T-cell (primary cell): Measurements from ENCODE around the gene NPR2. TPM values are rescaled to one million over a fixed set of nuclear protein-coding genes. Genes with fewer than 3 reads are reported as not detected.

Experiments used
- ATAC-seq, 4 experiments: fragments of 200-7000 bp in 3 of 4; fragments of 150-1000 bp in 1 of 4; cut with Tn5 transposase; replicated peaks in 1 of 4; 1 replicate in 3 of 4; 2 replicates in 1 of 4; pipeline ENCODE4 v1.10.0; 2021; ENCODE audit warnings: moderate library complexity in 3 of 4, mild to moderate bottlenecking in 2 of 4, moderate number of reproducible peaks in 1 of 4
- CTCF ChIA-PET, 2 donors: fragments of 300-600 bp; sonication (Branson Sonifier 250); formaldehyde crosslinking; loops; one replicate each; lab custom pipeline; 2022; ENCODE audit warnings: antibody characterized with exemption in 2 of 2; lab: Charles Lee
- POLR2A ChIA-PET, 2 donors: fragments of 300-600 bp; sonication (Branson Sonifier 250); formaldehyde crosslinking; loops; one replicate each; lab custom pipeline; 2022; ENCODE audit warnings: antibody characterized with exemption in 2 of 2; lab: Charles Lee
- DNase-seq, 35 experiments: peaks; one replicate each; pipeline versions ENCODE4 v3.0.0 to v3.0.0-alpha.2; 2013 to 2023
- H3K27ac ChIP-seq: one replicate; pipeline ENCODE4 v1.5.1; 2013; ENCODE audit warnings: low read length
- H3K27me3 ChIP-seq, 2 experiments: replicated peaks in 1 of 2; 1 replicate in 1 of 2; 2 replicates in 1 of 2; pipeline versions ENCODE4 v1.6.1 to v1.7.0; 2013; ENCODE audit warnings: low read length in 1 of 2, mixed read lengths in 1 of 2; ENCODE audit not compliant: control insufficient read depth in 2 of 2, insufficient read depth in 2 of 2; ENCODE audit errors: extremely low read depth in 1 of 2
- H3K36me3 ChIP-seq, 2 donors: 1 replicate in 1 of 2; 2 replicates in 1 of 2; pipeline versions ENCODE4 v1.6.1 to v1.7.0; 2013; ENCODE audit warnings: low read length in 1 of 2; ENCODE audit not compliant: control insufficient read depth in 2 of 2, insufficient read depth in 1 of 2; ENCODE audit errors: extremely low read depth in 1 of 2
- H3K4me1 ChIP-seq, 2 experiments: 1 replicate in 1 of 2; 2 replicates in 1 of 2; pipeline versions ENCODE4 v1.6.1 to v1.7.0; 2013; ENCODE audit warnings: low read length in 2 of 2, mixed read lengths in 1 of 2; ENCODE audit not compliant: insufficient read depth in 2 of 2, control insufficient read depth in 1 of 2; ENCODE audit errors: extremely low read depth in 1 of 2
- H3K4me3 ChIP-seq, 2 donors: 1 replicate in 1 of 2; 2 replicates in 1 of 2; pipeline versions ENCODE4 v1.5.1 to v1.7.0; 2013; ENCODE audit warnings: mild to moderate bottlenecking in 2 of 2, low read length in 1 of 2, moderate library complexity in 1 of 2; ENCODE audit not compliant: control insufficient read depth in 1 of 2; ENCODE audit errors: extremely low read depth in 1 of 2
- H3K9me3 ChIP-seq: 2 replicates; pipeline ENCODE4 v1.7.0; 2013
- H3K27ac Mint-ChIP-seq, 2 donors: one replicate each; pipeline ENCODE4 v1.8.0; 2020 to 2021; ENCODE audit warnings: mild to moderate bottlenecking in 2 of 2, mixed read lengths in 2 of 2
- H3K27me3 Mint-ChIP-seq, 2 donors: one replicate each; pipeline ENCODE4 v1.8.0; 2021 to 2022; ENCODE audit warnings: mixed read lengths in 2 of 2
- H3K36me3 Mint-ChIP-seq: one replicate; pipeline ENCODE4 v1.8.0; 2021; ENCODE audit warnings: mixed read lengths
- H3K4me1 Mint-ChIP-seq, 3 donors: one replicate each; pipeline ENCODE4 v1.8.0; 2020 to 2022; ENCODE audit warnings: mixed read lengths in 3 of 3, mild to moderate bottlenecking in 1 of 3
- H3K4me3 Mint-ChIP-seq, 3 donors: one replicate each; pipeline ENCODE4 v1.8.0; 2020 to 2022; ENCODE audit warnings: mild to moderate bottlenecking in 3 of 3, mixed read lengths in 3 of 3, moderate library complexity in 3 of 3
- H3K9me3 Mint-ChIP-seq, 3 donors: one replicate each; pipeline ENCODE4 v1.8.0; 2020 to 2022; ENCODE audit warnings: mixed read lengths in 3 of 3
- WGBS: methylation state at CpG from one replicate; pipeline ENCODE4 v1.1.5; 2013; ENCODE audit warnings: missing lambda C conversion rate; ENCODE audit not compliant: insufficient coverage; 5-methylcytosine and 5-hydroxymethylcytosine counted together
- total RNA-seq, 35 experiments: library from RNA in 6 of 35; stranded (reverse) in 6 of 35; fragments of 120-200 nt in 1 of 35; gene quantifications; one replicate each; pipeline versions ENCODE4 v1.2.1 to v1.2.4 and lab custom pipeline; 2013 to 2026

The NPR2 gene
- total RNA-seq, 5 donors from 2014 or later (not counting 1 experiment from before 2014, with no cell fraction given) = 5.9 to 10.9 (median 10.5) TPM

GRCh38 chr9:35810122-35810521 lies 18.7 kb downstream of the NPR2 start:
- H3K4me3 ChIP-seq = no peak overlapping the region
- peaks cover 13% of the 10 kb centered on the region for H3K36me3 Mint-ChIP-seq
- no peak overlapping the region for H3K4me3 Mint-ChIP-seq
- H3K27ac Mint-ChIP-seq = peak overlapping the region in 1 of 2 donors; percentile 98
- H3K9me3 Mint-ChIP-seq = no peaks in the 10 kb centered on the region
- ATAC-seq = no peak
- ChIA-PET CTCF (interaction anchor here in 1 of 2 donors (0.6 kb wide), 1 partner anchor 113 kb away, joined by 11 read pairs; no protein-coding TSS in a partner anchor), POLR2A (no interaction called here)
- DNase-seq = no peak
- no peak overlapping the region for H3K27ac ChIP-seq
- H3K4me1 ChIP-seq = peaks cover 9 to 37% of the 10 kb centered on the region in 2 experiments
- peaks cover 29 to 37% (median 32%) of the 10 kb centered on the region in 3 donors for H3K4me1 Mint-ChIP-seq
- 76% methylated on average over 3 of the region's 7 CpGs for WGBS
- no peaks in the 10 kb centered on the region for H3K27me3 ChIP-seq
- H3K9me3 ChIP-seq = no peaks in the 10 kb centered on the region
- no peaks in the 10 kb centered on the region for H3K27me3 Mint-ChIP-seq
- H3K36me3 ChIP-seq = peaks cover 7 to 29% of the 10 kb centered on the region in 2 donors

GRCh38 chr9:35811381-35812024 lies 20.1 kb downstream of the NPR2 start:
- 14% methylated on average over 12 of the region's 12 CpGs for WGBS
- peak overlapping the region; percentile 72 for H3K27ac ChIP-seq
- H3K36me3 ChIP-seq = peaks cover 7 to 19% of the 10 kb centered on the region in 2 donors
- H3K4me3 ChIP-seq = peak overlapping the region; percentile 55
- H3K4me1 Mint-ChIP-seq = peaks cover 35 to 43% (median 37%) of the 10 kb centered on the region in 3 donors
- peaks cover 9 to 39% of the 10 kb centered on the region in 2 experiments for H3K4me1 ChIP-seq
- no peak for ATAC-seq
- no peaks in the 10 kb centered on the region for H3K9me3 Mint-ChIP-seq
- H3K27me3 Mint-ChIP-seq = no peaks in the 10 kb centered on the region
- peak overlapping the region; percentile 97 to 98 for H3K27ac Mint-ChIP-seq
- H3K4me3 Mint-ChIP-seq = peak overlapping the region; percentile 84 to 96 (median 86)
- ChIA-PET POLR2A (interaction anchor here in 1 of 2 donors (0.6 to 1.0 kb wide), 3 partner anchors 15 to 132 kb away, joined by 3 to 4 read pairs (median 3); no protein-coding TSS in a partner anchor), CTCF (interaction anchor here in 1 of 2 donors (0.6 to 1.6 kb wide), 8 partner anchors 8 to 208 kb away, joined by 3 to 6 read pairs (median 4); partner anchors contain the start of genes CREB3 and NPR2)
- DNase-seq = no peak
- H3K36me3 Mint-ChIP-seq = peaks cover 8% of the 10 kb centered on the region
- H3K9me3 ChIP-seq = no peaks in the 10 kb centered on the region
- no peaks in the 10 kb centered on the region for H3K27me3 ChIP-seq

- ChIA-PET CTCF (interaction anchor here in 1 of 2 donors (0.6 to 1.6 kb wide), 8 partner anchors 8 to 208 kb away, joined by 3 to 6 read pairs (median 4); partner anchors contain the start of genes CREB3 and NPR2), POLR2A (interaction anchor here in 1 of 2 donors (0.6 to 1.0 kb wide), 3 partner anchors 14 to 133 kb away, joined by 3 to 4 read pairs (median 3); no protein-coding TSS in a partner anchor)
- peak within 1 kb of the TSS; percentile 97 to 98 for H3K27ac Mint-ChIP-seq
- H3K36me3 Mint-ChIP-seq = peaks cover 4% of the 10 kb centered on the region
- 0% methylated on average over 23 of the region's 28 CpGs for WGBS
- peak within 1 kb of the TSS; percentile 55 for H3K4me3 ChIP-seq
- H3K27ac ChIP-seq = peak within 1 kb of the TSS; percentile 72
- peaks cover 7 to 15% of the 10 kb centered on the region in 2 donors for H3K36me3 ChIP-seq
- H3K27me3 ChIP-seq = no peaks in the 10 kb centered on the region
- peaks cover 9 to 39% of the 10 kb centered on the region in 2 experiments for H3K4me1 ChIP-seq
- DNase-seq (peak; percentile 81 to 99 (median 96)), ATAC-seq (peak; percentile 58 to 71 (median 63))
- no peaks in the 10 kb centered on the region for H3K9me3 Mint-ChIP-seq
- peaks cover 35 to 43% (median 37%) of the 10 kb centered on the region in 3 donors for H3K4me1 Mint-ChIP-seq
- H3K27me3 Mint-ChIP-seq = no peaks in the 10 kb centered on the region
- H3K4me3 Mint-ChIP-seq = peak within 1 kb of the TSS; percentile 84 to 96 (median 86)
- H3K9me3 ChIP-seq = no peaks in the 10 kb centered on the region
These were observed 20.7 kb downstream of the NPR2 start, which contains the start of gene SPAG8 for GRCh38 chr9:35812025-35812602. TSS of gene SPAG8 (minus strand) at chr9:35812262. CDS start at chr9:35812147, 115 bp downstream.

- ChIA-PET CTCF (interaction anchor here in 1 of 2 donors (1.1 to 1.2 kb wide), 2 partner anchors 22 to 81 kb away, joined by 3 to 5 read pairs; partner anchors contain the start of genes CREB3 and TLN1), POLR2A (no interaction called here)
- peaks cover 9 to 39% of the 10 kb centered on the region in 2 experiments for H3K4me1 ChIP-seq
- Mint-ChIP-seq H3K27me3 (no peaks in the 10 kb centered on the region), H3K36me3 (peaks cover 3% of the 10 kb centered on the region), H3K27ac (peak overlapping the region in 1 of 2 donors; percentile 58), H3K4me1 (peaks cover 35 to 43% (median 37%) of the 10 kb centered on the region in 3 donors), H3K4me3 (peak overlapping the region; percentile 84 to 97 (median 96)), H3K9me3 (no peaks in the 10 kb centered on the region)
- no peak for ATAC-seq
- WGBS = 100% methylated on average over 2 of the region's 10 CpGs
- H3K9me3 ChIP-seq = no peaks in the 10 kb centered on the region
- no peaks in the 10 kb centered on the region for H3K27me3 ChIP-seq
- peaks cover 3% of the 10 kb centered on the region in 2 donors for H3K36me3 ChIP-seq
- H3K4me3 ChIP-seq = no peak overlapping the region
- no peak overlapping the region for H3K27ac ChIP-seq
- DNase-seq = no peak
These were observed 22.2 kb downstream of the NPR2 start for GRCh38 chr9:35813434-35814105.

- CTCF ChIA-PET = interaction anchor here in 1 of 2 donors (1.1 to 1.2 kb wide), 2 partner anchors 22 to 82 kb away, joined by 3 to 5 read pairs; partner anchors contain the start of genes CREB3 and TLN1
- H3K9me3 Mint-ChIP-seq = no peaks in the 10 kb centered on the region
- peaks cover 9 to 39% of the 10 kb centered on the region in 2 experiments for H3K4me1 ChIP-seq
- POLR2A ChIA-PET = no interaction called here
- no peaks in the 10 kb centered on the region for H3K27me3 Mint-ChIP-seq
- no peaks in the 10 kb centered on the region for H3K9me3 ChIP-seq
- H3K4me3 ChIP-seq = peak overlapping the region; percentile 85 to 90
- peaks cover 35 to 43% (median 37%) of the 10 kb centered on the region in 3 donors for H3K4me1 Mint-ChIP-seq
- DNase-seq = peak in 6 of 35 experiments; percentile 14 to 55 (median 22)
- peak in 3 of 4 experiments; percentile 1 to 5 (median 2) for ATAC-seq
- H3K4me3 Mint-ChIP-seq = peak overlapping the region; percentile 84 to 97 (median 96)
- H3K36me3 Mint-ChIP-seq = no peaks in the 10 kb centered on the region
- 8% methylated on average over 28 of the region's 29 CpGs for WGBS
- H3K27ac ChIP-seq = peak overlapping the region; percentile 52
- H3K36me3 ChIP-seq = peaks cover 0 to 3% of the 10 kb centered on the region in 2 donors
- H3K27ac Mint-ChIP-seq = peak overlapping the region; percentile 66 to 81
- H3K27me3 ChIP-seq = no peaks in the 10 kb centered on the region
These were observed 22.9 kb downstream of the NPR2 start for GRCh38 chr9:35814106-35814840.
